ENCODE data around the gene RNH1.

GRCh38 chr11:454801-455565 is 52.1 kb downstream of the RNH1 start:
- TF ChIP-seq CTCF (IDR thresholded peaks at IDR 0.05), result no peak
- TF ChIP-seq POLR2A (IDR thresholded peaks at IDR 0.05), result no peak

Measured in thyroid gland (tissue), 4 donors.